HCT116 (cell line): ENCODE data around the gene DHX15. TPM values are rescaled to one million over a fixed set of nuclear protein-coding genes. Genes with fewer than 3 reads are reported as not detected.

Experiments used
- ATAC-seq: fragments of 200-7000 bp; cut with Tn5 transposase; 2 replicates; pipeline ENCODE4 v1.9.1; 2020; ENCODE audit warnings: mild to moderate bottlenecking, moderate library complexity
- BruUV-seq: library from RNA; stranded (reverse); fragments of 400-500 nt; replicated peaks from 2 replicates; lab custom pipeline; 2021; lab: Mats Ljungman, UMichigan
- CTCF ChIA-PET: fragments of 300-600 bp; sonication (Branson Sonifier 250); formaldehyde crosslinking; loops from one replicate; lab custom pipeline; 2021; ENCODE audit warnings: antibody characterized with exemption; lab: Charles Lee
- POLR2A ChIA-PET: fragments of 300-600, 350-600 bp; sonication (Branson Sonifier 250); formaldehyde crosslinking; loops from one replicate; lab custom pipeline; 2021; ENCODE audit warnings: antibody characterized with exemption; lab: Charles Lee
- RAD21 ChIA-PET, 2 experiments: fragments of 300-600 bp; sonication (Branson Sonifier 250); formaldehyde crosslinking; loops; one replicate each; lab custom pipeline; 2023; ENCODE audit warnings: low total read pairs in 2 of 2; ENCODE audit not compliant: uncharacterized antibody in 2 of 2, unreplicated experiment in 2 of 2, low non-redundant PET in 1 of 2; lab: Charles Lee
- DNase-seq: peaks from one replicate; pipeline ENCODE4 v3.0.0-alpha.2; 2010; ENCODE audit warnings: low read depth, low spot score
- H2AFZ ChIP-seq: fragments of 200-600 bp; shearing (Covaris generic), sonication (generic); 2 replicates; pipeline ENCODE4 v1.6.1; 2017; ENCODE audit warnings: low read depth, mixed run types, mixed read lengths, antibody characterized with exemption, low read length; ENCODE audit not compliant: poor library complexity, severe bottlenecking
- H3K27ac ChIP-seq: 2 replicates; pipeline ENCODE4 v1.5.1; 2012; ENCODE audit warnings: low read depth, low read length
- H3K27me3 ChIP-seq: fragments of 200-600 bp; sonication (generic); 2 replicates; pipeline ENCODE4 v1.6.1; 2016; ENCODE audit warnings: mixed run types, low read length, mixed read lengths; ENCODE audit not compliant: insufficient read depth
- H3K36me3 ChIP-seq, 2 experiments: fragments of 200-500 bp in 1 of 2; fragments of 200-600 bp in 1 of 2; sonication (Bioruptor generic) in 1 of 2; sonication (generic) in 1 of 2; 2 replicates each; pipeline versions ENCODE4 v1.5.1 to v1.6.1; 2014 to 2016; ENCODE audit warnings: low read length in 2 of 2, inconsistent platforms in 1 of 2, mixed read lengths in 1 of 2, mixed run types in 1 of 2; ENCODE audit not compliant: insufficient read depth in 2 of 2, control insufficient read depth in 1 of 2
- H3K4me1 ChIP-seq, 2 experiments: fragments of 200-600 bp in 1 of 2; sonication (generic) in 1 of 2; 2 replicates each; pipeline versions ENCODE4 v1.5.1 to v1.6.1; 2012 to 2017; ENCODE audit warnings: low read length in 2 of 2, inconsistent platforms in 1 of 2, mild to moderate bottlenecking in 1 of 2, mixed read lengths in 1 of 2, mixed run types in 1 of 2, moderate library complexity in 1 of 2; ENCODE audit not compliant: insufficient read depth in 2 of 2, control insufficient read depth in 1 of 2
- H3K4me2 ChIP-seq: fragments of 200-600 bp; sonication (generic); 2 replicates; pipeline ENCODE4 v1.6.1; 2017; ENCODE audit warnings: mixed run types, low read length, mixed read lengths
- H3K4me3 ChIP-seq, 2 experiments: fragments of 200-600 bp in 1 of 2; sonication (generic) in 1 of 2; replicated peaks in 1 of 2; 2 replicates each; pipeline ENCODE4 v1.5.1; 2011 to 2016; ENCODE audit warnings: low read length in 2 of 2, control low read depth in 1 of 2, low read depth in 1 of 2, mild to moderate bottlenecking in 1 of 2, mixed read lengths in 1 of 2, mixed run types in 1 of 2
- H3K79me2 ChIP-seq: fragments of 200-600 bp; sonication (generic); 2 replicates; pipeline ENCODE4 v1.6.1; 2017; ENCODE audit warnings: mild to moderate bottlenecking, mixed run types, low read length, moderate library complexity, mixed read lengths; ENCODE audit not compliant: insufficient read depth
- H3K9ac ChIP-seq: fragments of 200-600 bp; sonication (generic); 2 replicates; pipeline ENCODE4 v1.6.1; 2016; ENCODE audit warnings: low read length, mixed read lengths
- H3K9me2 ChIP-seq: fragments of 200-600 bp; sonication (generic), shearing (Covaris generic); 2 replicates; pipeline ENCODE4 v1.6.1; 2017; ENCODE audit warnings: mixed run types, mild to moderate bottlenecking, moderate library complexity; ENCODE audit not compliant: insufficient read depth
- H3K9me3 ChIP-seq, 2 experiments: fragments of 200-500 bp in 1 of 2; fragments of 200-600 bp in 1 of 2; sonication (Bioruptor generic) in 1 of 2; sonication (generic) in 1 of 2; 2 replicates each; pipeline ENCODE4 v1.6.1; 2014 to 2017; ENCODE audit warnings: low read length in 2 of 2, mixed read lengths in 2 of 2, inconsistent platforms in 1 of 2, low read depth in 1 of 2, mild to moderate bottlenecking in 1 of 2, mixed run types in 1 of 2, moderate library complexity in 1 of 2; ENCODE audit not compliant: control insufficient read depth in 1 of 2, insufficient read depth in 1 of 2
- H4K20me1 ChIP-seq: fragments of 200-600 bp; sonication (generic), shearing (Covaris generic); 2 replicates; pipeline ENCODE4 v1.6.1; 2017; ENCODE audit warnings: mixed run types, mild to moderate bottlenecking, moderate library complexity; ENCODE audit not compliant: insufficient read depth
- CBX3 ChIP-seq: IDR thresholded peaks from 2 replicates; pipeline ENCODE4 v1.6.1; 2012; ENCODE audit warnings: low read depth
- EGR1 ChIP-seq: IDR thresholded peaks from 2 replicates; pipeline ENCODE4 v1.6.1; 2012; ENCODE audit warnings: low read depth
- JUND ChIP-seq: IDR thresholded peaks from 2 replicates; pipeline ENCODE4 v1.6.1; 2012
- RAD21 ChIP-seq: IDR thresholded peaks from 2 replicates; pipeline ENCODE4 v1.6.1; 2012; ENCODE audit warnings: low read depth, mild to moderate bottlenecking
- SIN3A ChIP-seq: IDR thresholded peaks from 2 replicates; pipeline ENCODE4 v1.6.1; 2012; ENCODE audit warnings: low read depth
- SRF ChIP-seq: IDR thresholded peaks from 2 replicates; pipeline ENCODE4 v1.6.1; 2012; ENCODE audit warnings: low read depth
- ZFX ChIP-seq: fragments of 450-650 bp; IDR thresholded peaks from 2 replicates; pipeline ENCODE4 v1.6.1; 2017
- intact Hi-C: fragments of 100-400 bp; cut with micrococcal nuclease; formaldehyde crosslinking; loops from 2 replicates; pipeline ENCODE4 v1.10.0; 2022
- total RNA-seq: library from RNA; stranded (reverse); gene quantifications from one replicate; pipeline ENCODE4 v1.2.1, GENCODE V29; 2021; ENCODE audit not compliant: unreplicated experiment
- TF ChIP-seq, protein P1 (sequence below): IDR thresholded peaks from 2 replicates; pipeline ENCODE4 v1.6.1; 2011; ENCODE audit warnings: mild to moderate bottlenecking, low read length, moderate library complexity; ENCODE audit not compliant: insufficient replicate concordance; ENCODE audit errors: extremely low read depth
- TF ChIP-seq, protein P2 (sequence below), 3 experiments: fragments of 200-600 bp in 1 of 3; sonication (generic) in 1 of 3; IDR thresholded peaks in 2 of 3; conservative IDR thresholded peaks in 1 of 3; 2 replicates each; pipeline ENCODE4 v1.5.1; 2012 to 2017; ENCODE audit warnings: low read depth in 2 of 3, low read length in 2 of 3, antibody characterized with exemption in 1 of 3, borderline replicate concordance in 1 of 3, control low read depth in 1 of 3, mild to moderate bottlenecking in 1 of 3, mixed read lengths in 1 of 3, mixed run types in 1 of 3, moderate library complexity in 1 of 3; ENCODE audit not compliant: insufficient read depth in 1 of 3

The DHX15 gene
- total RNA-seq, 1 experiment from 2014 or later = 195 TPM

DNA sequence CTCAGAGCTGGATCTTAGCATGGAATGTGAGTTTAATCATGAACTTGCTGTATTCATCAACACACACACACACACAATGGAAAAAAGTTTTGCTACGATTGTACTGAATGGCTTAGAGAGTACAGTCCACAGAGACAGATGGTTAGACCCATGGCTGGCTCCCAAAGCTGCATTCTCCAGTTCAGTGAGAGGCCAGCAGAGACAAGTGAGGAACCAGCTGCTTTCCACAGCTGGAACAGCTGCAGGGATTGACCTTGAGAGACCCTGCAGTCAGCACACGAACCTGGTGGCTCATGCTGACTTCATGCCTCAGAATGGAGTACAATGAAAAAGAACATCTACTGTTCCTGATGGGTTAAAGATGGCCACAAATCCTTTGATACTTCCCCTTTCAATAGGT is 94.5 kb downstream of the DHX15 start:
- ChIA-PET RAD21 (no interaction called here), POLR2A (no interaction called here), CTCF (interaction anchor here (1.8 kb wide), 1 partner anchor 197 kb away, joined by 8 read pairs; no protein-coding TSS in a partner anchor)
- Histone ChIP-seq H4K20me1 (no peaks in the 10 kb centered on the region), H3K9me3 (no peaks in the 10 kb centered on the region), H2AFZ (no peak overlapping the region), H3K36me3 (no peaks in the 10 kb centered on the region), H3K79me2 (no peaks in the 10 kb centered on the region), H3K4me1 (no peaks in the 10 kb centered on the region), H3K27me3 (no peaks in the 10 kb centered on the region), H3K27ac (no peak overlapping the region), H3K9ac (no peak overlapping the region), H3K4me2 (no peak overlapping the region), H3K4me3 (no peak overlapping the region), H3K9me2 (no peaks in the 10 kb centered on the region)
- DNase-seq (no peak), ATAC-seq (no peak)
- no TSS peak for BruUV-seq
- TF ChIP-seq, protein P1, sequence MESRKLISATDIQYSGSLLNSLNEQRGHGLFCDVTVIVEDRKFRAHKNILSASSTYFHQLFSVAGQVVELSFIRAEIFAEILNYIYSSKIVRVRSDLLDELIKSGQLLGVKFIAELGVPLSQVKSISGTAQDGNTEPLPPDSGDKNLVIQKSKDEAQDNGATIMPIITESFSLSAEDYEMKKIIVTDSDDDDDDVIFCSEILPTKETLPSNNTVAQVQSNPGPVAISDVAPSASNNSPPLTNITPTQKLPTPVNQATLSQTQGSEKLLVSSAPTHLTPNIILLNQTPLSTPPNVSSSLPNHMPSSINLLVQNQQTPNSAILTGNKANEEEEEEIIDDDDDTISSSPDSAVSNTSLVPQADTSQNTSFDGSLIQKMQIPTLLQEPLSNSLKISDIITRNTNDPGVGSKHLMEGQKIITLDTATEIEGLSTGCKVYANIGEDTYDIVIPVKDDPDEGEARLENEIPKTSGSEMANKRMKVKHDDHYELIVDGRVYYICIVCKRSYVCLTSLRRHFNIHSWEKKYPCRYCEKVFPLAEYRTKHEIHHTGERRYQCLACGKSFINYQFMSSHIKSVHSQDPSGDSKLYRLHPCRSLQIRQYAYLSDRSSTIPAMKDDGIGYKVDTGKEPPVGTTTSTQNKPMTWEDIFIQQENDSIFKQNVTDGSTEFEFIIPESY = no peak
- TF ChIP-seq JUND = no peak
- no peak for TF ChIP-seq SIN3A
- no peak for TF ChIP-seq CBX3
- TF ChIP-seq SRF = no peak
- no peak for TF ChIP-seq ZFX
- intact Hi-C loops = loop anchor here (2.0 to 10.0 kb wide), 2 partner anchors 305 to 491 kb away; partner anchors contain the start of gene SOD3

DNA sequence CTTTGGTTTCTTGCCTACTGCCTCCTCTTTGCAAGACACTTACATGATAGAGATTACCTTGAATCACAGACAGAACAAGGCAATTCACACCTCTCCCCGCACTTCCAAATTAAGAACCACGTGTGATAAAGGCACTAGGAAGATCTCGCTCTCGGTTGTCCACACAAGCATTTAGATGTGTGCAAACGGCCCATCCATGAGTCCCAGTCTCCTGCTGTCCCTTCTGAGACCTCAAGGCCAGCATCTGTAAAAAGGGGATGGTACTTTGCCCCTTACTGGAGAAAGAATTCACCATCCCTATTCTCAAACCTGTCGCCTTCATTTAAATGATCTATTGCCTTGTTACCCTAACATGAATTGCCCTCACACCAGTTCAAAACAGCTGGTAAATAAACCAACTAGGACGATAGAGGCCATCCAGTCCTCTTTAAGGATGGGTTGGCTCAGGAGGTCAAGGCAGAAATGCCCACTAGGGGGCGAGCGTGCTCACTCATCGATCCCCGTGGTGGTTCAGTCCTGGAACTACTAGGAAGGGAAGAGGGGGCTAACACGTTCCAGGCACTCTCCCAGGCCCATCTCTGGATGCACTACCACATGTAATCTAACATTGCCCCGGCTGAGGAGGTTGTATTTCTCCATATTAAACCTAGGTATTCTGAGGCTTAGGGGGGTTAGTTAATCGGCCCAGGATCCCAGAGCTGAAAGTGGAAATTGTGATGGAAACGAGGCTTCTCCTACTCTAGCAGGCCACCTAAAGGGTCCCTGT is 95.8 kb downstream of the DHX15 start:
- Histone ChIP-seq H3K27ac (no peak overlapping the region), H3K4me1 (no peaks in the 10 kb centered on the region), H3K9ac (no peak overlapping the region), H3K4me2 (0 out of 2 replicates have a peak overlapping the region, but pooled peaks have one; percentile 8), H4K20me1 (no peaks in the 10 kb centered on the region), H3K9me2 (no peaks in the 10 kb centered on the region), H3K9me3 (no peaks in the 10 kb centered on the region), H2AFZ (no peak overlapping the region), H3K79me2 (no peaks in the 10 kb centered on the region), H3K4me3 (no peak overlapping the region), H3K27me3 (no peaks in the 10 kb centered on the region), H3K36me3 (no peaks in the 10 kb centered on the region)
- CTCF ChIA-PET = interaction anchor here (0.6 to 1.8 kb wide), 8 partner anchors 8 to 878 kb away, joined by 3 to 8 read pairs (median 4); no protein-coding TSS in a partner anchor
- peak; percentile 78 for TF ChIP-seq RAD21
- TF ChIP-seq, protein P2, sequence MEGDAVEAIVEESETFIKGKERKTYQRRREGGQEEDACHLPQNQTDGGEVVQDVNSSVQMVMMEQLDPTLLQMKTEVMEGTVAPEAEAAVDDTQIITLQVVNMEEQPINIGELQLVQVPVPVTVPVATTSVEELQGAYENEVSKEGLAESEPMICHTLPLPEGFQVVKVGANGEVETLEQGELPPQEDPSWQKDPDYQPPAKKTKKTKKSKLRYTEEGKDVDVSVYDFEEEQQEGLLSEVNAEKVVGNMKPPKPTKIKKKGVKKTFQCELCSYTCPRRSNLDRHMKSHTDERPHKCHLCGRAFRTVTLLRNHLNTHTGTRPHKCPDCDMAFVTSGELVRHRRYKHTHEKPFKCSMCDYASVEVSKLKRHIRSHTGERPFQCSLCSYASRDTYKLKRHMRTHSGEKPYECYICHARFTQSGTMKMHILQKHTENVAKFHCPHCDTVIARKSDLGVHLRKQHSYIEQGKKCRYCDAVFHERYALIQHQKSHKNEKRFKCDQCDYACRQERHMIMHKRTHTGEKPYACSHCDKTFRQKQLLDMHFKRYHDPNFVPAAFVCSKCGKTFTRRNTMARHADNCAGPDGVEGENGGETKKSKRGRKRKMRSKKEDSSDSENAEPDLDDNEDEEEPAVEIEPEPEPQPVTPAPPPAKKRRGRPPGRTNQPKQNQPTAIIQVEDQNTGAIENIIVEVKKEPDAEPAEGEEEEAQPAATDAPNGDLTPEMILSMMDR (IDR thresholded peaks at IDR 0.05 in 2 of 3, conservative IDR thresholded peaks at IDR 0.05 in 1 of 3; ENCODE audit: borderline replicate concordance in 1 of 3, insufficient read depth in 1 of 3, low read depth in 2 of 3, low read length in 2 of 3) = peak; percentile 69 to 95 (median 89)
- TF ChIP-seq EGR1 = no peak
- RAD21 ChIA-PET = interaction anchor here in 1 of 2 experiments (0.7 kb wide), 1 partner anchor 652 kb away, joined by 3 read pairs; no protein-coding TSS in a partner anchor
- DNase-seq (peak; percentile 41), ATAC-seq (peak; percentile 99)
- intact Hi-C loops = loop anchor here (1.0 to 10.0 kb wide), 3 partner anchors 199 to 492 kb away; partner anchors contain the start of gene SOD3
- no TSS peak for BruUV-seq
- POLR2A ChIA-PET = no interaction called here
